Activated CD8-positive, alpha-beta memory T cell treated with anti-CD3 and anti-CD28 coated beads for 48 hours (primary cell): ENCODE data around the gene SORCS3.

ENCODE experiments used
- DNase-seq, 3 experiments: peaks; one replicate each; pipeline ENCODE4 v3.0.0-alpha.2; 2020; ENCODE audit warnings: low read depth in 2 of 3, low spot score in 2 of 3

SORCS3 gene

GRCh38 chr10:105161767-105162166 lies 520.7 kb downstream of the SORCS3 start:
- DNase-seq, result no peak

GRCh38 chr10:105170521-105170920 lies 529.4 kb downstream of the SORCS3 start:
- DNase-seq, result no peak

- no peak for DNase-seq
Measured at GRCh38 chr10:105171945-105172344, 530.9 kb downstream of the SORCS3 start.

- DNase-seq, result no peak
Measured at GRCh38 chr10:105181626-105182025, 540.5 kb downstream of the SORCS3 start.

GRCh38 chr10:105183536-105183935 lies 542.4 kb downstream of the SORCS3 start:
- DNase-seq, result no peak

- DNase-seq, result no peak
Measured at GRCh38 chr10:105185161-105185560, 544.1 kb downstream of the SORCS3 start.

GRCh38 chr10:105187243-105187642 lies 546.2 kb downstream of the SORCS3 start:
- no peak for DNase-seq

- DNase-seq, result no peak
Measured at GRCh38 chr10:105188737-105189462, 547.8 kb downstream of the SORCS3 start.

GRCh38 chr10:105189463-105189800 lies 548.3 kb downstream of the SORCS3 start:
- no peak for DNase-seq

- DNase-seq, result no peak
Measured at GRCh38 chr10:105192146-105192545, 551.1 kb downstream of the SORCS3 start.

- no peak for DNase-seq
Measured at GRCh38 chr10:105192861-105193260, 551.8 kb downstream of the SORCS3 start.

GRCh38 chr10:105195831-105196230 lies 554.7 kb downstream of the SORCS3 start:
- DNase-seq, result no peak

GRCh38 chr10:105197598-105198364 lies 556.7 kb downstream of the SORCS3 start:
- DNase-seq, result no peak

- DNase-seq, result no peak
Measured at GRCh38 chr10:105206616-105207015, 565.5 kb downstream of the SORCS3 start.

- DNase-seq, result no peak
Measured at GRCh38 chr10:105207476-105207995, 566.4 kb downstream of the SORCS3 start.

- DNase-seq, result no peak
Measured at GRCh38 chr10:105210546-105210945, 569.5 kb downstream of the SORCS3 start.

GRCh38 chr10:105237685-105238084 lies 596.6 kb downstream of the SORCS3 start:
- DNase-seq, result no peak

- DNase-seq, result no peak
Measured at GRCh38 chr10:105239311-105240219, 598.5 kb downstream of the SORCS3 start.

- DNase-seq, result no peak
Measured at GRCh38 chr10:105241254-105241653, 600.2 kb downstream of the SORCS3 start.

GRCh38 chr10:105243381-105243780 lies 602.3 kb downstream of the SORCS3 start:
- DNase-seq, result no peak

GRCh38 chr10:105243825-105244224 lies 602.7 kb downstream of the SORCS3 start:
- no peak for DNase-seq
